ENCODE results near the gene CDC45. TPM values are rescaled to one million over a fixed set of nuclear protein-coding genes. Genes with fewer than 3 reads are reported as not detected.
"Not testable (repeated sequence)": the region's sequence is repeated elsewhere in the genome, so short reads cannot be mapped to it uniquely, and the experiment has no call there.

CDC45 gene
- total and polyA plus RNA-seq, 4 experiments from 2014 or later, result 0.53 to 0.64 (median 0.57) TPM; not detected in 1

GRCh38 chr22:19443544-19444211, 36.0 kb upstream of the CDC45 start:
- H3K4me1 ChIP-seq (ENCODE audit: insufficient read depth, low read length), result peaks cover 34% of the 10 kb centered on the region
- no peak for DNase-seq
- Mint-ChIP-seq H3K36me3 (peaks cover 13 to 42% of the 10 kb centered on the region in 2 donors), H3K9me3 (no peaks in the 10 kb centered on the region), H3K4me3 (no peak overlapping the region), H3K27ac (peak overlapping the region in 4 of 7 donors; percentile 46 to 70 (median 60)), H3K27me3 (no peaks in the 10 kb centered on the region), H3K4me1 (peaks cover 31 to 58% (median 43%) of the 10 kb centered on the region in 4 donors)
- intact Hi-C loops (cut with micrococcal nuclease), result no loop called here
- POLR2A ChIA-PET (ENCODE audit: partially characterized antibody), result interaction anchor here (1.2 to 6.4 kb wide), 2 partner anchors 11 to 36 kb away, joined by 4 to 112 read pairs; partner anchors contain the start of genes CDC45, HIRA, MRPL40 and UFD1
- H3K27ac ChIP-seq (ENCODE audit: low read depth, low read length), result no peak overlapping the region
- CTCF ChIA-PET (ENCODE audit: partially characterized antibody), result interaction anchor here (1.2 kb wide), 1 partner anchor 186 kb away, joined by 3 read pairs; no protein-coding TSS in a partner anchor
- no peaks in the 10 kb centered on the region for H3K9me3 ChIP-seq (ENCODE audit: control insufficient read depth in 1 of 2, low read length in 2 of 2)
- H3K27me3 ChIP-seq (ENCODE audit: insufficient read depth, low read length), result no peaks in the 10 kb centered on the region
- H3K36me3 ChIP-seq (ENCODE audit: insufficient read depth, low read length), result peaks cover 10% of the 10 kb centered on the region
- no peak overlapping the region for H3K4me3 ChIP-seq (ENCODE audit: low read length in 2 of 2)

DNA sequence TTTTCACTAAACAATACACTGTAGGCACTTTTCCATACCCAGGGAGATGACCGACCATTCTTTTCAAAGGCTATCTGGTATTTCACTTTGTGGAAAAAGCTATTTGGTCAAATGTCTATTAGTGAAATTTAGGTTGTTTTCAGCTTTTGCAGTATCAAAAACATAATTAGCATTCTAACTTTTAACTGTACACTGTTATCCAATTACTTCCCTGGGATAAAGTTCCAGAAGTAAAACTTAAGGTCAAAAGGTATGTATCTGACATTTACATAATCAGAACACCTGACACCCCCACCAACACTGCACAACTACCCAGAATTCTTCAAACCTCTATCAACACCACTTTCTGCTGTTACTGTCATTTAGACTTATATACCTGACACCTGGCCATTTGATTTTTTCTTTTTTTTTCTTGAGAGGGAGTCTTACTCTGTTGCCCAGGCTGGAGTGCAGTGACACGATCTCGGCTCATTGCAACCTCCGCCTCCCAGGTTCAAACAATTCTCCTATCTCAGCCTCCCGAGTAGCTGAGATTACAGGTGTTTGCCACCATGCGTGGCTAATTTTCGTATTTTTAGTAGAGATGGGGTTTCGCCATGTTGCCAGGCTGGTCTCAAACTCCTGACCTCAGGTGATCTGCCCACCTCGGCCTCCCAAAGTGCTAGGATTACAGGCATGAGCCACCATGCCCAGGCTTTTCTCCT, 34.3 kb upstream of the CDC45 start:
- H3K27me3 Mint-ChIP-seq; H3K4me3 ChIP-seq (ENCODE audit: low read length in 2 of 2); intact Hi-C loops (cut with micrococcal nuclease); H3K27me3 ChIP-seq (ENCODE audit: insufficient read depth, low read length); H3K9me3 Mint-ChIP-seq; DNase-seq; H3K9me3 ChIP-seq (ENCODE audit: control insufficient read depth in 1 of 2, low read length in 2 of 2); H3K27ac ChIP-seq (ENCODE audit: low read depth, low read length): not testable (repeated sequence)
- POLR2A ChIA-PET (ENCODE audit: partially characterized antibody), result interaction anchor here (1.2 to 6.4 kb wide), 3 partner anchors 12 to 301 kb away, joined by 3 to 112 read pairs (median 33); partner anchors contain the start of genes CDC45, ESS2, HIRA and MRPL40
- peaks cover 10% of the 10 kb centered on the region for H3K36me3 ChIP-seq (ENCODE audit: insufficient read depth, low read length)
- Mint-ChIP-seq H3K4me3 (peak overlapping the region in 6 of 8 donors; percentile 6 to 59 (median 34)), H3K27ac (peak overlapping the region in 6 of 7 donors; percentile 15 to 91 (median 72)), H3K4me1 (peaks cover 31 to 65% (median 48%) of the 10 kb centered on the region in 4 donors), H3K36me3 (peaks cover 13 to 45% of the 10 kb centered on the region in 2 donors)
- CTCF ChIA-PET (ENCODE audit: partially characterized antibody), result interaction anchor here (1.0 to 1.2 kb wide), 2 partner anchors 11 to 184 kb away, joined by 3 to 7 read pairs; no protein-coding TSS in a partner anchor
- peaks cover 37% of the 10 kb centered on the region for H3K4me1 ChIP-seq (ENCODE audit: insufficient read depth, low read length)

GRCh38 chr22:19446603-19447329, 33.0 kb upstream of the CDC45 start:
- Histone ChIP-seq H3K36me3 (ENCODE audit: insufficient read depth, low read length) (peaks cover 17% of the 10 kb centered on the region), H3K27ac (ENCODE audit: low read depth, low read length) (peak overlapping the region; percentile 91), H3K9me3 (ENCODE audit: control insufficient read depth in 1 of 2, low read length in 2 of 2) (no peaks in the 10 kb centered on the region), H3K4me1 (ENCODE audit: insufficient read depth, low read length) (peaks cover 37% of the 10 kb centered on the region), H3K4me3 (ENCODE audit: low read length in 2 of 2) (peak overlapping the region; percentile 61 to 65), H3K27me3 (ENCODE audit: insufficient read depth, low read length) (no peaks in the 10 kb centered on the region)
- intact Hi-C loops (cut with micrococcal nuclease), result loop anchor here (1.0 kb wide), 3 partner anchors 14 to 267 kb away; partner anchors contain the start of genes CDC45, MRPL40 and UFD1
- Mint-ChIP-seq H3K27ac (peak overlapping the region; percentile 82 to 95 (median 94)), H3K9me3 (no peaks in the 10 kb centered on the region), H3K36me3 (peaks cover 10 to 48% of the 10 kb centered on the region in 2 donors), H3K4me3 (peak overlapping the region; percentile 91 to 98 (median 94)), H3K27me3 (no peaks in the 10 kb centered on the region), H3K4me1 (peaks cover 31 to 63% (median 47%) of the 10 kb centered on the region in 4 donors)
- CTCF ChIA-PET (ENCODE audit: partially characterized antibody), result no interaction called here
- DNase-seq, result peak in 3 of 5 donors; percentile 6 to 10 (median 9)
- POLR2A ChIA-PET (ENCODE audit: partially characterized antibody), result interaction anchor here (0.5 to 6.4 kb wide), 17 partner anchors 11 to 671 kb away, joined by 3 to 112 read pairs (median 4); partner anchors contain the start of genes CDC45, CLTCL1, HIRA and MRPL40

- H3K4me1 ChIP-seq (ENCODE audit: insufficient read depth, low read length), result peaks cover 37% of the 10 kb centered on the region
- peak; percentile 91 to 96 (median 91) for DNase-seq
- POLR2A ChIA-PET (ENCODE audit: partially characterized antibody), result interaction anchor here (0.5 to 6.4 kb wide), 17 partner anchors 10 to 670 kb away, joined by 3 to 112 read pairs (median 4); partner anchors contain the start of genes CDC45, CLTCL1, HIRA and MRPL40
- CTCF ChIA-PET (ENCODE audit: partially characterized antibody), result interaction anchor here (0.7 kb wide), 1 partner anchor 183 kb away, joined by 3 read pairs; no protein-coding TSS in a partner anchor
- Mint-ChIP-seq H3K27me3 (no peaks in the 10 kb centered on the region), H3K9me3 (no peaks in the 10 kb centered on the region), H3K36me3 (peaks cover 7 to 49% of the 10 kb centered on the region in 2 donors), H3K27ac (peak within 1 kb of the TSS; percentile 82 to 99 (median 99)), H3K4me3 (peak within 1 kb of the TSS; percentile 91 to 98 (median 95)), H3K4me1 (peaks cover 29 to 59% (median 44%) of the 10 kb centered on the region in 4 donors)
- peaks cover 20% of the 10 kb centered on the region for H3K36me3 ChIP-seq (ENCODE audit: insufficient read depth, low read length)
- peak within 1 kb of the TSS; percentile 91 for H3K27ac ChIP-seq (ENCODE audit: low read depth, low read length)
- intact Hi-C loops (cut with micrococcal nuclease), result loop anchor here (1.0 kb wide), 3 partner anchors 15 to 268 kb away; partner anchors contain the start of genes CDC45, MRPL40 and UFD1
- H3K27me3 ChIP-seq (ENCODE audit: insufficient read depth, low read length), result no peaks in the 10 kb centered on the region
- peak within 1 kb of the TSS; percentile 63 to 65 for H3K4me3 ChIP-seq (ENCODE audit: low read length in 2 of 2)
- no peaks in the 10 kb centered on the region for H3K9me3 ChIP-seq (ENCODE audit: control insufficient read depth in 1 of 2, low read length in 2 of 2)
Measured at GRCh38 chr22:19447330-19448075, 32.2 kb upstream of the CDC45 start, which contains the start of gene C22orf39. C22orf39 (minus strand) TSS chr22:19447711; CDS start chr22:19447688, 23 bp downstream.

- H3K4me3 ChIP-seq (ENCODE audit: low read length in 2 of 2), result peak overlapping the region; percentile 63 to 65
Measured at GRCh38 chr22:19448076-19448607, 31.6 kb upstream of the CDC45 start.

More at GRCh38 chr22:19448076-19448607, 31.6 kb upstream of the CDC45 start:
- CTCF ChIA-PET (ENCODE audit: partially characterized antibody), result interaction anchor here (0.7 kb wide), 1 partner anchor 182 kb away, joined by 3 read pairs; no protein-coding TSS in a partner anchor
- H3K4me3 Mint-ChIP-seq, result peak overlapping the region; percentile 91 to 98 (median 95)
- peaks cover 7 to 53% of the 10 kb centered on the region in 2 donors for H3K36me3 Mint-ChIP-seq
- intact Hi-C loops (cut with micrococcal nuclease), result no loop called here
- H3K9me3 Mint-ChIP-seq, result no peaks in the 10 kb centered on the region
- H3K9me3 ChIP-seq (ENCODE audit: control insufficient read depth in 1 of 2, low read length in 2 of 2), result no peaks in the 10 kb centered on the region
- H3K4me1 ChIP-seq (ENCODE audit: insufficient read depth, low read length), result peaks cover 37% of the 10 kb centered on the region
- no peaks in the 10 kb centered on the region for H3K27me3 ChIP-seq (ENCODE audit: insufficient read depth, low read length)
- H3K27ac Mint-ChIP-seq, result peak overlapping the region; percentile 79 to 99 (median 99)
- H3K27me3 Mint-ChIP-seq, result no peaks in the 10 kb centered on the region
- peak overlapping the region; percentile 91 for H3K27ac ChIP-seq (ENCODE audit: low read depth, low read length)
- H3K4me1 Mint-ChIP-seq, result peaks cover 29 to 55% (median 42%) of the 10 kb centered on the region in 4 donors
- peak in 1 of 5 donors; percentile 47 for DNase-seq
- peaks cover 24% of the 10 kb centered on the region for H3K36me3 ChIP-seq (ENCODE audit: insufficient read depth, low read length)
- POLR2A ChIA-PET (ENCODE audit: partially characterized antibody), result interaction anchor here (1.1 to 6.4 kb wide), 10 partner anchors 9 to 156 kb away, joined by 3 to 112 read pairs (median 6); partner anchors contain the start of genes CDC45, CLTCL1, HIRA and MRPL40
